WTC11 (cell line): Measurements from ENCODE around the gene SCIN. TPM values are rescaled to one million over a fixed set of nuclear protein-coding genes. Genes with fewer than 3 reads are reported as not detected.

Experiments
- ATAC-seq: fragments of 200-7000 bp; cut with Tn5 transposase; 2 replicates; pipeline ENCODE4 v1.10.0; 2021; ENCODE audit warnings: mild to moderate bottlenecking, moderate library complexity
- CTCF ChIA-PET: fragments of 300-600 bp; sonication (Branson Sonifier 250); formaldehyde crosslinking; loops from one replicate; lab custom pipeline; 2021; ENCODE audit warnings: antibody characterized with exemption; lab: Charles Lee
- POLR2A ChIA-PET: fragments of 350-600 bp; sonication (Branson Sonifier 250); formaldehyde crosslinking; loops from one replicate; lab custom pipeline; 2021; ENCODE audit warnings: antibody characterized with exemption; lab: Charles Lee
- DNase-seq: peaks from one replicate; pipeline ENCODE4 v3.0.0; 2021; ENCODE audit warnings: low spot score
- H3K27ac Mint-ChIP-seq: 2 replicates; pipeline ENCODE4 v1.8.0; 2021; ENCODE audit warnings: mixed read lengths
- H3K27me3 Mint-ChIP-seq: 2 replicates; pipeline ENCODE4 v1.8.0; 2021; ENCODE audit warnings: low read depth, mild to moderate bottlenecking, moderate library complexity, mixed read lengths
- H3K36me3 Mint-ChIP-seq: 2 replicates; pipeline ENCODE4 v1.8.0; 2021; ENCODE audit warnings: mixed read lengths
- H3K4me1 Mint-ChIP-seq: 2 replicates; pipeline ENCODE4 v1.8.0; 2022; ENCODE audit warnings: mixed read lengths
- H3K4me3 Mint-ChIP-seq: 2 replicates; pipeline ENCODE4 v1.8.0; 2021; ENCODE audit warnings: mild to moderate bottlenecking, moderate library complexity, mixed read lengths
- H3K9me3 Mint-ChIP-seq: 2 replicates; pipeline ENCODE4 v1.8.0; 2021; ENCODE audit warnings: mixed read lengths
- CREM ChIP-seq: sonication (generic); formaldehyde crosslinking; IDR thresholded peaks from 2 replicates; pipeline ENCODE4 v1.8.1; 2022; ENCODE audit warnings: mild to moderate bottlenecking, missing genetic modification reagents, moderate library complexity
- HMGA2 ChIP-seq: fragments of 250-450 bp; sonication (Bioruptor Pico); IDR thresholded peaks from 2 replicates; pipeline ENCODE4 v1.4.0; 2021; ENCODE audit warnings: mild to moderate bottlenecking, moderate library complexity
- NFYB ChIP-seq: sonication (generic); formaldehyde crosslinking; conservative IDR thresholded peaks from 2 replicates; pipeline ENCODE4 v1.8.0; 2022; ENCODE audit warnings: low read depth, missing genetic modification reagents
- SMAD4 ChIP-seq: sonication (generic); formaldehyde crosslinking; IDR thresholded peaks from 2 replicates; pipeline ENCODE4 v1.8.0; 2022; ENCODE audit warnings: mild to moderate bottlenecking, missing genetic modification reagents
- TEAD4 ChIP-seq: sonication (generic); formaldehyde crosslinking; IDR thresholded peaks from 2 replicates; pipeline ENCODE4 v1.8.0; 2022; ENCODE audit warnings: mild to moderate bottlenecking, missing genetic modification reagents
- TP53 ChIP-seq: sonication (generic); formaldehyde crosslinking; IDR thresholded peaks from 2 replicates; pipeline ENCODE4 v1.8.1; 2023; ENCODE audit warnings: mild to moderate bottlenecking, missing genetic modification reagents
- ZNF121 ChIP-seq: sonication (generic); formaldehyde crosslinking; IDR thresholded peaks from 2 replicates; pipeline ENCODE4 v1.8.0; 2023; ENCODE audit warnings: missing genetic modification reagents
- ZNF416 ChIP-seq: fragments of 250-450 bp; sonication (Bioruptor Pico); IDR thresholded peaks from 2 replicates; pipeline ENCODE4 v1.9.0; 2021; ENCODE audit warnings: mild to moderate bottlenecking, inconsistent platforms
- total RNA-seq: library from RNA; stranded (reverse); gene quantifications from 3 replicates; pipeline ENCODE4 v1.2.3, GENCODE V29; 2021
- TF ChIP-seq, protein P1 (sequence below): sonication (generic); formaldehyde crosslinking; conservative IDR thresholded peaks from 2 replicates; pipeline ENCODE4 v1.8.1; 2022; ENCODE audit warnings: mild to moderate bottlenecking, missing genetic modification reagents
- TF ChIP-seq, protein P2 (sequence below): fragments of 250-450 bp; sonication (Bioruptor Pico); IDR thresholded peaks from 2 replicates; pipeline ENCODE4 v1.9.0; 2021; ENCODE audit warnings: mild to moderate bottlenecking
- TF ChIP-seq, protein P3 (sequence below): fragments of 250-450 bp; sonication (Bioruptor Pico); IDR thresholded peaks from 2 replicates; pipeline ENCODE4 v1.9.0; 2021; ENCODE audit warnings: mild to moderate bottlenecking
- TF ChIP-seq, protein P4 (sequence below): sonication (generic); formaldehyde crosslinking; IDR thresholded peaks from 2 replicates; pipeline ENCODE4 v1.8.1; 2023; ENCODE audit warnings: mild to moderate bottlenecking, moderate library complexity, missing genetic modification reagents
- TF ChIP-seq, protein P5 (sequence below): fragments of 250-450 bp; sonication (Bioruptor Pico); IDR thresholded peaks from 2 replicates; pipeline ENCODE4 v2.1.2; 2022; ENCODE audit warnings: mild to moderate bottlenecking, moderate library complexity
- TF ChIP-seq, protein P6 (sequence below): sonication (generic); formaldehyde crosslinking; IDR thresholded peaks from 2 replicates; pipeline ENCODE4 v1.8.0; 2023; ENCODE audit warnings: missing genetic modification reagents
- TF ChIP-seq, protein P7 (sequence below): sonication (generic); formaldehyde crosslinking; IDR thresholded peaks from 2 replicates; pipeline ENCODE4 v1.8.1; 2023; ENCODE audit warnings: mild to moderate bottlenecking, missing genetic modification reagents, moderate library complexity
- TF ChIP-seq, protein P8 (sequence below): sonication (generic); formaldehyde crosslinking; IDR thresholded peaks from 2 replicates; pipeline ENCODE4 v1.8.0; 2022; ENCODE audit warnings: mild to moderate bottlenecking, missing genetic modification reagents
- TF ChIP-seq, protein P9 (sequence below): sonication (generic); formaldehyde crosslinking; IDR thresholded peaks from 2 replicates; pipeline ENCODE4 v1.8.1; 2022; ENCODE audit warnings: mild to moderate bottlenecking, moderate library complexity, missing genetic modification reagents

The SCIN gene
- total RNA-seq, 1 experiment from 2014 or later: 0.98 TPM

DNA sequence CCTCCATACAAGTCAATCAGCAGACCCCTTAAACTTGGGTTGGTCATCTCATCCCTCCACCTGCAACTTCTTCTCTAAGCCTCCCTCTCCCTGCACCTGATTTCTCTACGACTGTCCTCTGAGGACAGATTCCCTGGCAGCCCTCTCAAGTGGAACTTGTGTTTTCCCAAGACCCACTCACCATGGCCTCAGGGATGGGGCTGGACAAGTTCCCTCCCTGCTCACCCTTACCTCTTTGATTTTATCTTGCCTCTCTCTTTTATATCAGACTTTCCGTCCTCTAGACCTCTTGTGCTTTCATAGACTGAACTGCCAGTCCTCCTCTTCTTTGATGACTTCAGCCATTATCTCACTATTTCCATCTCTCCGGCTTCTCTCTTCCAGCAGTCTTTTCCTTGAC, 70.7 kb downstream of the SCIN start (continued):
- TF ChIP-seq, protein P1, sequence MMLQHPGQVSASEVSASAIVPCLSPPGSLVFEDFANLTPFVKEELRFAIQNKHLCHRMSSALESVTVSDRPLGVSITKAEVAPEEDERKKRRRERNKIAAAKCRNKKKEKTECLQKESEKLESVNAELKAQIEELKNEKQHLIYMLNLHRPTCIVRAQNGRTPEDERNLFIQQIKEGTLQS: no peak
- no peak for TF ChIP-seq TEAD4 (CRISPR knock-in tag)
- TF ChIP-seq, protein P2, sequence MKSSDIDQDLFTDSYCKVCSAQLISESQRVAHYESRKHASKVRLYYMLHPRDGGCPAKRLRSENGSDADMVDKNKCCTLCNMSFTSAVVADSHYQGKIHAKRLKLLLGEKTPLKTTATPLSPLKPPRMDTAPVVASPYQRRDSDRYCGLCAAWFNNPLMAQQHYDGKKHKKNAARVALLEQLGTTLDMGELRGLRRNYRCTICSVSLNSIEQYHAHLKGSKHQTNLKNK (CRISPR knock-in tag): no peak
- TF ChIP-seq, protein P3, sequence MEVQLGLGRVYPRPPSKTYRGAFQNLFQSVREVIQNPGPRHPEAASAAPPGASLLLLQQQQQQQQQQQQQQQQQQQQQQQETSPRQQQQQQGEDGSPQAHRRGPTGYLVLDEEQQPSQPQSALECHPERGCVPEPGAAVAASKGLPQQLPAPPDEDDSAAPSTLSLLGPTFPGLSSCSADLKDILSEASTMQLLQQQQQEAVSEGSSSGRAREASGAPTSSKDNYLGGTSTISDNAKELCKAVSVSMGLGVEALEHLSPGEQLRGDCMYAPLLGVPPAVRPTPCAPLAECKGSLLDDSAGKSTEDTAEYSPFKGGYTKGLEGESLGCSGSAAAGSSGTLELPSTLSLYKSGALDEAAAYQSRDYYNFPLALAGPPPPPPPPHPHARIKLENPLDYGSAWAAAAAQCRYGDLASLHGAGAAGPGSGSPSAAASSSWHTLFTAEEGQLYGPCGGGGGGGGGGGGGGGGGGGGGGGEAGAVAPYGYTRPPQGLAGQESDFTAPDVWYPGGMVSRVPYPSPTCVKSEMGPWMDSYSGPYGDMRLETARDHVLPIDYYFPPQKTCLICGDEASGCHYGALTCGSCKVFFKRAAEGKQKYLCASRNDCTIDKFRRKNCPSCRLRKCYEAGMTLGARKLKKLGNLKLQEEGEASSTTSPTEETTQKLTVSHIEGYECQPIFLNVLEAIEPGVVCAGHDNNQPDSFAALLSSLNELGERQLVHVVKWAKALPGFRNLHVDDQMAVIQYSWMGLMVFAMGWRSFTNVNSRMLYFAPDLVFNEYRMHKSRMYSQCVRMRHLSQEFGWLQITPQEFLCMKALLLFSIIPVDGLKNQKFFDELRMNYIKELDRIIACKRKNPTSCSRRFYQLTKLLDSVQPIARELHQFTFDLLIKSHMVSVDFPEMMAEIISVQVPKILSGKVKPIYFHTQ (CRISPR knock-in tag): no peak
- TF ChIP-seq, protein P4, sequence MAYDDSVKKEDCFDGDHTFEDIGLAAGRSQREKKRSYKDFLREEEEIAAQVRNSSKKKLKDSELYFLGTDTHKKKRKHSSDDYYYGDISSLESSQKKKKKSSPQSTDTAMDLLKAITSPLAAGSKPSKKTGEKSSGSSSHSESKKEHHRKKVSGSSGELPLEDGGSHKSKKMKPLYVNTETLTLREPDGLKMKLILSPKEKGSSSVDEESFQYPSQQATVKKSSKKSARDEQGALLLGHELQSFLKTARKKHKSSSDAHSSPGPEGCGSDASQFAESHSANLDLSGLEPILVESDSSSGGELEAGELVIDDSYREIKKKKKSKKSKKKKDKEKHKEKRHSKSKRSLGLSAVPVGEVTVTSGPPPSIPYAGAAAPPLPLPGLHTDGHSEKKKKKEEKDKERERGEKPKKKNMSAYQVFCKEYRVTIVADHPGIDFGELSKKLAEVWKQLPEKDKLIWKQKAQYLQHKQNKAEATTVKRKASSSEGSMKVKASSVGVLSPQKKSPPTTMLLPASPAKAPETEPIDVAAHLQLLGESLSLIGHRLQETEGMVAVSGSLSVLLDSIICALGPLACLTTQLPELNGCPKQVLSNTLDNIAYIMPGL: no peak

DNA sequence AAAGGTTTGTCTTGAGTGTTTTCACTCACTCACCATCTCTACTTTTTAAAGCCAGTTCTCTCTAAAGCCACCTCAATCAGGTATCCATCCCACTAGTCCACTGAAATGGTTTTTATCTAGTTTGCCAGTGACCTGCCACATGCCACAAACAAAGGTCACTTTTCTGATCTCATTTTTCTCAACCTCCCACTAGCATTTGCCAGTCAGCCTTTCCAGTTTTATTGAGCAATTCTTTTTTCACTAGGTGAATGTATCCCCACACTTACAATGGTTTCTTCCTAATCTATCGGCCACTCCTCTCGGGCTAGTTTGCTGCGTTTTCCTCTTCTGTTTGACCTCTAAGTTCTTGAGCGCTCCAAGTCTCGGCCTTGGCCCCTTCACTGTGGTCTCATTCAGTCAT, 72.0 kb downstream of the SCIN start:
- no peaks in the 10 kb centered on the region for H3K27me3 Mint-ChIP-seq
- no peaks in the 10 kb centered on the region for H3K36me3 Mint-ChIP-seq
- H3K9me3 Mint-ChIP-seq: no peaks in the 10 kb centered on the region
- TF ChIP-seq ZNF121 (CRISPR knock-in tag) (no peak), CREM (CRISPR knock-in tag) (no peak), SMAD4 (CRISPR knock-in tag) (no peak), ZNF416 (no peak), TP53 (CRISPR knock-in tag) (no peak)
- TF ChIP-seq, protein P5, sequence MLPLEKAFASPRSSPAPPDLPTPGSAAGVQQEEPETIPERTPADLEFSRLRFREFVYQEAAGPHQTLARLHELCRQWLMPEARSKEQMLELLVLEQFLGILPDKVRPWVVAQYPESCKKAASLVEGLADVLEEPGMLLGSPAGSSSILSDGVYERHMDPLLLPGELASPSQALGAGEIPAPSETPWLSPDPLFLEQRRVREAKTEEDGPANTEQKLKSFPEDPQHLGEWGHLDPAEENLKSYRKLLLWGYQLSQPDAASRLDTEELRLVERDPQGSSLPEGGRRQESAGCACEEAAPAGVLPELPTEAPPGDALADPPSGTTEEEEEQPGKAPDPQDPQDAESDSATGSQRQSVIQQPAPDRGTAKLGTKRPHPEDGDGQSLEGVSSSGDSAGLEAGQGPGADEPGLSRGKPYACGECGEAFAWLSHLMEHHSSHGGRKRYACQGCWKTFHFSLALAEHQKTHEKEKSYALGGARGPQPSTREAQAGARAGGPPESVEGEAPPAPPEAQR: no peak
- TF ChIP-seq, protein P6, sequence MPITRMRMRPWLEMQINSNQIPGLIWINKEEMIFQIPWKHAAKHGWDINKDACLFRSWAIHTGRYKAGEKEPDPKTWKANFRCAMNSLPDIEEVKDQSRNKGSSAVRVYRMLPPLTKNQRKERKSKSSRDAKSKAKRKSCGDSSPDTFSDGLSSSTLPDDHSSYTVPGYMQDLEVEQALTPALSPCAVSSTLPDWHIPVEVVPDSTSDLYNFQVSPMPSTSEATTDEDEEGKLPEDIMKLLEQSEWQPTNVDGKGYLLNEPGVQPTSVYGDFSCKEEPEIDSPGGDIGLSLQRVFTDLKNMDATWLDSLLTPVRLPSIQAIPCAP (CRISPR knock-in tag): no peak
- TF ChIP-seq, protein P2 (CRISPR knock-in tag): no peak
- TF ChIP-seq, protein P4: no peak
- ATAC-seq (no peak), DNase-seq (no peak)
- H3K4me3 Mint-ChIP-seq: no peak overlapping the region
- CTCF ChIA-PET: no interaction called here
- H3K4me1 Mint-ChIP-seq: peaks cover 13% of the 10 kb centered on the region
- POLR2A ChIA-PET: no interaction called here
- no peak overlapping the region for H3K27ac Mint-ChIP-seq

DNA sequence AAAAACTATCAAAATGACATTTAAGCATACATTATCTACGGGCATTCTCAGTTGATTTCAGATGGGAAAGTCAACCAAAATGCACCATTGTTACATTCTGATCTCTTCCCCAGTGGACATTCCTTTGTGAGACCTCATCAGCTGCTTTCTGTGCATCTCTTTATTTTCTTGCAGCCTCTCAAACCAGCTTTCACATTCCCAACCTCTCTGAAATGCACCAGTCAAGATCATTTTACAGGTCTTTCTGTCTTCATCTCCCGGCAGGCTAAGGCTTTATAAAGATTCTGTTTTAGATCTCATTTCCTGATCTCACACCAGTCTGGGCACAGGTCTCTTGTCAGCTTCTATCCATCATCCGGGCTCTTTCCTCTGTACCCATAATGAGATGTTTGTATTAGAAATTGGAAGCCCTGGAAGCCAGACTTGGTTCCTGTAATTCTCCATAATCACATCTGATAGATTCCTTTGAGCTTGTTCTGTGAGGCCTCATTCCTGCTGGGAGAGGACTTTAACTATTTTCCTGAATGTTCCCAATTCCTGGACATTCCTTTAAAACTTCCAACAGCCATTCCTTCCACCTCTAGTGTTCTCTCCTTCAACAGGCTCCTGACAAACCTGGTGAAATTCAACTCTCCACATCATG, 72.6 kb downstream of the SCIN start:
- Mint-ChIP-seq H3K4me3 (no peak overlapping the region), H3K4me1 (peaks cover 17% of the 10 kb centered on the region), H3K9me3 (no peaks in the 10 kb centered on the region), H3K27me3 (no peaks in the 10 kb centered on the region), H3K27ac (no peak overlapping the region), H3K36me3 (no peaks in the 10 kb centered on the region)
- ATAC-seq (no peak), DNase-seq (no peak)
- ChIA-PET POLR2A (no interaction called here), CTCF (no interaction called here)
- no peak for TF ChIP-seq HMGA2 (CRISPR knock-in tag)
- TF ChIP-seq, protein P7, sequence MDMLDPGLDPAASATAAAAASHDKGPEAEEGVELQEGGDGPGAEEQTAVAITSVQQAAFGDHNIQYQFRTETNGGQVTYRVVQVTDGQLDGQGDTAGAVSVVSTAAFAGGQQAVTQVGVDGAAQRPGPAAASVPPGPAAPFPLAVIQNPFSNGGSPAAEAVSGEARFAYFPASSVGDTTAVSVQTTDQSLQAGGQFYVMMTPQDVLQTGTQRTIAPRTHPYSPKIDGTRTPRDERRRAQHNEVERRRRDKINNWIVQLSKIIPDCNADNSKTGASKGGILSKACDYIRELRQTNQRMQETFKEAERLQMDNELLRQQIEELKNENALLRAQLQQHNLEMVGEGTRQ (CRISPR knock-in tag): no peak
- TF ChIP-seq, protein P8, sequence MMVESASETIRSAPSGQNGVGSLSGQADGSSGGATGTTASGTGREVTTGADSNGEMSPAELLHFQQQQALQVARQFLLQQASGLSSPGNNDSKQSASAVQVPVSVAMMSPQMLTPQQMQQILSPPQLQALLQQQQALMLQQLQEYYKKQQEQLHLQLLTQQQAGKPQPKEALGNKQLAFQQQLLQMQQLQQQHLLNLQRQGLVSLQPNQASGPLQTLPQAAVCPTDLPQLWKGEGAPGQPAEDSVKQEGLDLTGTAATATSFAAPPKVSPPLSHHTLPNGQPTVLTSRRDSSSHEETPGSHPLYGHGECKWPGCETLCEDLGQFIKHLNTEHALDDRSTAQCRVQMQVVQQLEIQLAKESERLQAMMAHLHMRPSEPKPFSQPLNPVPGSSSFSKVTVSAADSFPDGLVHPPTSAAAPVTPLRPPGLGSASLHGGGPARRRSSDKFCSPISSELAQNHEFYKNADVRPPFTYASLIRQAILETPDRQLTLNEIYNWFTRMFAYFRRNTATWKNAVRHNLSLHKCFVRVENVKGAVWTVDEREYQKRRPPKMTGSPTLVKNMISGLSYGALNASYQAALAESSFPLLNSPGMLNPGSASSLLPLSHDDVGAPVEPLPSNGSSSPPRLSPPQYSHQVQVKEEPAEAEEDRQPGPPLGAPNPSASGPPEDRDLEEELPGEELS (CRISPR knock-in tag): no peak
- TF ChIP-seq NFYB: no peak
- TF ChIP-seq, protein P9, sequence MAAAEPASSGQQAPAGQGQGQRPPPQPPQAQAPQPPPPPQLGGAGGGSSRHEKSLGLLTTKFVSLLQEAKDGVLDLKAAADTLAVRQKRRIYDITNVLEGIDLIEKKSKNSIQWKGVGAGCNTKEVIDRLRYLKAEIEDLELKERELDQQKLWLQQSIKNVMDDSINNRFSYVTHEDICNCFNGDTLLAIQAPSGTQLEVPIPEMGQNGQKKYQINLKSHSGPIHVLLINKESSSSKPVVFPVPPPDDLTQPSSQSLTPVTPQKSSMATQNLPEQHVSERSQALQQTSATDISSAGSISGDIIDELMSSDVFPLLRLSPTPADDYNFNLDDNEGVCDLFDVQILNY (CRISPR knock-in tag): no peak
